Tibial nerve (tissue), 4 donors: ENCODE data around the gene SLC12A7.

Source experiments
- CTCF ChIP-seq, 5 experiments: fragments of 200-600 bp in 3 of 5; fragments of 450-650 bp in 2 of 5; sonication (generic) in 3 of 5; IDR thresholded peaks; one replicate each; pipeline ENCODE4 v1.5.1; 2016 to 2019; ENCODE audit warnings: antibody characterized with exemption in 5 of 5, mild to moderate bottlenecking in 3 of 5, moderate library complexity in 2 of 5
- EP300 ChIP-seq, 2 donors: sonication (generic); formaldehyde crosslinking; IDR thresholded peaks; one replicate each; pipeline ENCODE4 v1.6.1; 2017; ENCODE audit warnings: antibody characterized with exemption in 2 of 2, mild to moderate bottlenecking in 1 of 2

GRCh38 chr5:1092122-1092521 is 19.7 kb downstream of the SLC12A7 start:
- TF ChIP-seq CTCF (IDR thresholded peaks at IDR 0.05) (no peak), EP300 (IDR thresholded peaks at IDR 0.05) (no peak)
